SH-SY5Y (cell line): ENCODE data around the gene HLA-DOB.

Experiments
- GATA2 ChIP-seq: IDR thresholded peaks from 2 replicates; pipeline ENCODE4 v1.6.1; 2011; ENCODE audit warnings: mild to moderate bottlenecking, low read depth, low read length
- GATA3 ChIP-seq: IDR thresholded peaks from 2 replicates; pipeline ENCODE4 v1.6.1; 2011; ENCODE audit warnings: low read depth, mild to moderate bottlenecking, low read length, moderate library complexity

- no peak for TF ChIP-seq GATA2
- no peak for TF ChIP-seq GATA3
These were observed 2.1 kb upstream of the HLA-DOB start for GRCh38 chr6:32818867-32819266.
